HCT116 (cell line): ENCODE measurements around the gene TMSB10. TPM values are rescaled to one million over a fixed set of nuclear protein-coding genes. Genes with fewer than 3 reads are reported as not detected.

ENCODE experiments used
- ATAC-seq: fragments of 200-7000 bp; cut with Tn5 transposase; 2 replicates; pipeline ENCODE4 v1.9.1; 2020; ENCODE audit warnings: mild to moderate bottlenecking, moderate library complexity
- BruUV-seq: library from RNA; stranded (reverse); fragments of 400-500 nt; replicated peaks from 2 replicates; lab custom pipeline; 2021; lab: Mats Ljungman, UMichigan
- CTCF ChIA-PET: fragments of 300-600 bp; sonication (Branson Sonifier 250); formaldehyde crosslinking; loops from one replicate; lab custom pipeline; 2021; ENCODE audit warnings: antibody characterized with exemption; lab: Charles Lee
- POLR2A ChIA-PET: fragments of 300-600, 350-600 bp; sonication (Branson Sonifier 250); formaldehyde crosslinking; loops from one replicate; lab custom pipeline; 2021; ENCODE audit warnings: antibody characterized with exemption; lab: Charles Lee
- RAD21 ChIA-PET, 2 experiments: fragments of 300-600 bp; sonication (Branson Sonifier 250); formaldehyde crosslinking; loops; one replicate each; lab custom pipeline; 2023; ENCODE audit warnings: low total read pairs in 2 of 2; ENCODE audit not compliant: uncharacterized antibody in 2 of 2, unreplicated experiment in 2 of 2, low non-redundant PET in 1 of 2; lab: Charles Lee
- DNase-seq: peaks from one replicate; pipeline ENCODE4 v3.0.0-alpha.2; 2010; ENCODE audit warnings: low read depth, low spot score
- H2AFZ ChIP-seq: fragments of 200-600 bp; shearing (Covaris generic), sonication (generic); 2 replicates; pipeline ENCODE4 v1.6.1; 2017; ENCODE audit warnings: low read depth, mixed run types, mixed read lengths, antibody characterized with exemption, low read length; ENCODE audit not compliant: poor library complexity, severe bottlenecking
- H3K27ac ChIP-seq: 2 replicates; pipeline ENCODE4 v1.5.1; 2012; ENCODE audit warnings: low read depth, low read length
- H3K27me3 ChIP-seq: fragments of 200-600 bp; sonication (generic); 2 replicates; pipeline ENCODE4 v1.6.1; 2016; ENCODE audit warnings: mixed run types, low read length, mixed read lengths; ENCODE audit not compliant: insufficient read depth
- H3K36me3 ChIP-seq, 2 experiments: fragments of 200-500 bp in 1 of 2; fragments of 200-600 bp in 1 of 2; sonication (Bioruptor generic) in 1 of 2; sonication (generic) in 1 of 2; 2 replicates each; pipeline versions ENCODE4 v1.5.1 to v1.6.1; 2014 to 2016; ENCODE audit warnings: low read length in 2 of 2, inconsistent platforms in 1 of 2, mixed read lengths in 1 of 2, mixed run types in 1 of 2; ENCODE audit not compliant: insufficient read depth in 2 of 2, control insufficient read depth in 1 of 2
- H3K4me1 ChIP-seq, 2 experiments: fragments of 200-600 bp in 1 of 2; sonication (generic) in 1 of 2; 2 replicates each; pipeline versions ENCODE4 v1.5.1 to v1.6.1; 2012 to 2017; ENCODE audit warnings: low read length in 2 of 2, inconsistent platforms in 1 of 2, mild to moderate bottlenecking in 1 of 2, mixed read lengths in 1 of 2, mixed run types in 1 of 2, moderate library complexity in 1 of 2; ENCODE audit not compliant: insufficient read depth in 2 of 2, control insufficient read depth in 1 of 2
- H3K4me2 ChIP-seq: fragments of 200-600 bp; sonication (generic); 2 replicates; pipeline ENCODE4 v1.6.1; 2017; ENCODE audit warnings: mixed run types, low read length, mixed read lengths
- H3K4me3 ChIP-seq, 2 experiments: fragments of 200-600 bp in 1 of 2; sonication (generic) in 1 of 2; replicated peaks in 1 of 2; 2 replicates each; pipeline ENCODE4 v1.5.1; 2011 to 2016; ENCODE audit warnings: low read length in 2 of 2, control low read depth in 1 of 2, low read depth in 1 of 2, mild to moderate bottlenecking in 1 of 2, mixed read lengths in 1 of 2, mixed run types in 1 of 2
- H3K79me2 ChIP-seq: fragments of 200-600 bp; sonication (generic); 2 replicates; pipeline ENCODE4 v1.6.1; 2017; ENCODE audit warnings: mild to moderate bottlenecking, mixed run types, low read length, moderate library complexity, mixed read lengths; ENCODE audit not compliant: insufficient read depth
- H3K9ac ChIP-seq: fragments of 200-600 bp; sonication (generic); 2 replicates; pipeline ENCODE4 v1.6.1; 2016; ENCODE audit warnings: low read length, mixed read lengths
- H3K9me2 ChIP-seq: fragments of 200-600 bp; sonication (generic), shearing (Covaris generic); 2 replicates; pipeline ENCODE4 v1.6.1; 2017; ENCODE audit warnings: mixed run types, mild to moderate bottlenecking, moderate library complexity; ENCODE audit not compliant: insufficient read depth
- H3K9me3 ChIP-seq, 2 experiments: fragments of 200-500 bp in 1 of 2; fragments of 200-600 bp in 1 of 2; sonication (Bioruptor generic) in 1 of 2; sonication (generic) in 1 of 2; 2 replicates each; pipeline ENCODE4 v1.6.1; 2014 to 2017; ENCODE audit warnings: low read length in 2 of 2, mixed read lengths in 2 of 2, inconsistent platforms in 1 of 2, low read depth in 1 of 2, mild to moderate bottlenecking in 1 of 2, mixed run types in 1 of 2, moderate library complexity in 1 of 2; ENCODE audit not compliant: control insufficient read depth in 1 of 2, insufficient read depth in 1 of 2
- H4K20me1 ChIP-seq: fragments of 200-600 bp; sonication (generic), shearing (Covaris generic); 2 replicates; pipeline ENCODE4 v1.6.1; 2017; ENCODE audit warnings: mixed run types, mild to moderate bottlenecking, moderate library complexity; ENCODE audit not compliant: insufficient read depth
- ATF3 ChIP-seq: IDR thresholded peaks from 2 replicates; pipeline ENCODE4 v1.6.1; 2012
- CBX3 ChIP-seq: IDR thresholded peaks from 2 replicates; pipeline ENCODE4 v1.6.1; 2012; ENCODE audit warnings: low read depth
- CEBPB ChIP-seq: IDR thresholded peaks from 2 replicates; pipeline ENCODE4 v1.6.1; 2012; ENCODE audit warnings: low read depth
- EGR1 ChIP-seq: IDR thresholded peaks from 2 replicates; pipeline ENCODE4 v1.6.1; 2012; ENCODE audit warnings: low read depth
- ELF1 ChIP-seq: IDR thresholded peaks from 2 replicates; pipeline ENCODE4 v1.6.1; 2012; ENCODE audit warnings: low read depth, borderline replicate concordance
- EZH2 ChIP-seq: fragments of 200-600 bp; sonication (generic); IDR thresholded peaks from 2 replicates; pipeline ENCODE4 v1.6.1; 2017; ENCODE audit warnings: antibody characterized with exemption, mixed run types
- EZH2phosphoT487 ChIP-seq: fragments of 200-600 bp; IDR thresholded peaks from 2 replicates; pipeline ENCODE4 v1.6.1; 2018; ENCODE audit warnings: antibody characterized with exemption, borderline replicate concordance
- JUND ChIP-seq: IDR thresholded peaks from 2 replicates; pipeline ENCODE4 v1.6.1; 2012
- POLR2A ChIP-seq: IDR thresholded peaks from 2 replicates; pipeline ENCODE4 v1.7.0; 2011; ENCODE audit warnings: borderline replicate concordance; ENCODE audit not compliant: insufficient read depth, insufficient read length; ENCODE audit errors: extremely low read depth
- POLR2AphosphoS5 ChIP-seq: IDR thresholded peaks from 2 replicates; pipeline ENCODE4 v1.6.1; 2011; ENCODE audit warnings: mild to moderate bottlenecking, low read depth, low read length, moderate library complexity
- RAD21 ChIP-seq: IDR thresholded peaks from 2 replicates; pipeline ENCODE4 v1.6.1; 2012; ENCODE audit warnings: low read depth, mild to moderate bottlenecking
- REST ChIP-seq: IDR thresholded peaks from 2 replicates; pipeline ENCODE4 v1.6.1; 2012; ENCODE audit warnings: low read depth
- SP1 ChIP-seq: IDR thresholded peaks from 2 replicates; pipeline ENCODE4 v1.6.1; 2012; ENCODE audit warnings: low read depth
- SRF ChIP-seq: IDR thresholded peaks from 2 replicates; pipeline ENCODE4 v1.6.1; 2012; ENCODE audit warnings: low read depth
- TCF7L2 ChIP-seq: IDR thresholded peaks from 2 replicates; pipeline ENCODE4 v1.7.0; 2011; ENCODE audit warnings: borderline replicate concordance, inconsistent platforms; ENCODE audit not compliant: insufficient read depth, insufficient read length; ENCODE audit errors: extremely low read depth
- YY1 ChIP-seq: IDR thresholded peaks from 2 replicates; pipeline ENCODE4 v1.6.1; 2011; ENCODE audit warnings: low read length, low read depth, moderate library complexity, mild to moderate bottlenecking; ENCODE audit not compliant: insufficient replicate concordance; ENCODE audit errors: extremely low read depth
- ZFX ChIP-seq: fragments of 450-650 bp; IDR thresholded peaks from 2 replicates; pipeline ENCODE4 v1.6.1; 2017
- ZNF274 ChIP-seq: fragments of 200-500 bp; sonication (Bioruptor generic); IDR thresholded peaks from 2 replicates; pipeline ENCODE4 v1.6.1; 2014; ENCODE audit warnings: mild to moderate bottlenecking, low read depth, low read length, inconsistent platforms
- intact Hi-C: fragments of 100-400 bp; cut with micrococcal nuclease; formaldehyde crosslinking; loops from 2 replicates; pipeline ENCODE4 v1.10.0; 2022
- total RNA-seq: library from RNA; stranded (reverse); gene quantifications from one replicate; pipeline ENCODE4 v1.2.1, GENCODE V29; 2021; ENCODE audit not compliant: unreplicated experiment

Gene TMSB10
- total RNA-seq, 1 experiment from 2014 or later = 2,677 TPM

- BruUV-seq = no TSS peak
- intact Hi-C loops = no loop called here
- TF ChIP-seq RAD21 = no peak
- no peak for TF ChIP-seq POLR2AphosphoS5
- TF ChIP-seq ZFX = no peak
- no peak overlapping the region for H3K4me2 ChIP-seq
- ChIA-PET RAD21 (no interaction called here), CTCF (interaction anchor here (2.3 kb wide), 1 partner anchor 39 kb away, joined by 8 read pairs; no protein-coding TSS in a partner anchor), POLR2A (interaction anchor here (1.6 kb wide), 1 partner anchor 20 kb away, joined by 5 read pairs; no protein-coding TSS in a partner anchor)
- H3K9ac ChIP-seq = no peak overlapping the region
- no peak overlapping the region for H3K27ac ChIP-seq
- DNase-seq (no peak), ATAC-seq (no peak)
- H3K36me3 ChIP-seq = no peaks in the 10 kb centered on the region
- H3K4me1 ChIP-seq = peaks cover 5 to 7% of the 10 kb centered on the region in 2 experiments; a peak in 3 of 4 replicates
- no peaks in the 10 kb centered on the region for H3K27me3 ChIP-seq
- H3K4me3 ChIP-seq = no peak overlapping the region
- no peaks in the 10 kb centered on the region for H3K9me3 ChIP-seq
- no peak overlapping the region for H2AFZ ChIP-seq
- H3K79me2 ChIP-seq = no peaks in the 10 kb centered on the region
- H3K9me2 ChIP-seq = no peaks in the 10 kb centered on the region
- H4K20me1 ChIP-seq = no peaks in the 10 kb centered on the region
These were observed 18.7 kb upstream of the TMSB10 start for GRCh38 chr2:84886791-84887190.

- no peak overlapping the region for H3K4me3 ChIP-seq
- H3K4me2 ChIP-seq = no peak overlapping the region
- DNase-seq = no peak
- CTCF ChIA-PET = interaction anchor here (1.5 to 2.3 kb wide), 2 partner anchors 37 kb away, joined by 5 to 8 read pairs; no protein-coding TSS in a partner anchor
- H3K9ac ChIP-seq = no peak overlapping the region
- no peak for ATAC-seq
- no peaks in the 10 kb centered on the region for H3K36me3 ChIP-seq
- no peaks in the 10 kb centered on the region for H3K4me1 ChIP-seq
- no peak overlapping the region for H3K27ac ChIP-seq
- H3K9me3 ChIP-seq = no peaks in the 10 kb centered on the region
- no peaks in the 10 kb centered on the region for H3K9me2 ChIP-seq
- no TSS peak for BruUV-seq
- no peak overlapping the region for H2AFZ ChIP-seq
- POLR2A ChIA-PET = no interaction called here
- no peaks in the 10 kb centered on the region for H3K27me3 ChIP-seq
- RAD21 ChIA-PET = no interaction called here
- no peaks in the 10 kb centered on the region for H3K79me2 ChIP-seq
- no peaks in the 10 kb centered on the region for H4K20me1 ChIP-seq
- intact Hi-C loops = no loop called here
- no peak for TF ChIP-seq CEBPB
- TF ChIP-seq SRF = no peak
- no peak for TF ChIP-seq ZNF274
- TF ChIP-seq POLR2AphosphoS5 = no peak
- TF ChIP-seq EZH2 = no peak
- TF ChIP-seq ATF3 = no peak
- TF ChIP-seq TCF7L2 = no peak
- no peak for TF ChIP-seq POLR2A
- TF ChIP-seq EGR1 = no peak
- no peak for TF ChIP-seq REST
- no peak for TF ChIP-seq YY1
- TF ChIP-seq CBX3 = no peak
- no peak for TF ChIP-seq EZH2phosphoT487
- TF ChIP-seq JUND = no peak
- no peak for TF ChIP-seq ELF1
- TF ChIP-seq SP1 = no peak
These were observed 16.8 kb upstream of the TMSB10 start for GRCh38 chr2:84888401-84889276.
